GM18502 (cell line): ENCODE data around the gene MARCHF10.
A peak's percentile ranks its signal among the peaks of the same experiment; 100 is the strongest.

ENCODE experiments used
- ATAC-seq: cut with Tn5 transposase; IDR thresholded peaks from one replicate; pipeline ENCODE4 v1.9.1; 2021; ENCODE audit warnings: mild to moderate bottlenecking; ENCODE audit not compliant: unreplicated experiment, poor library complexity

The MARCHF10 gene

GRCh38 chr17:62666061-62666800 is 141.9 kb downstream of the MARCHF10 start:
- no peak for ATAC-seq

- ATAC-seq = no peak
These were observed 142.5 kb downstream of the MARCHF10 start for GRCh38 chr17:62665599-62665998.

DNA sequence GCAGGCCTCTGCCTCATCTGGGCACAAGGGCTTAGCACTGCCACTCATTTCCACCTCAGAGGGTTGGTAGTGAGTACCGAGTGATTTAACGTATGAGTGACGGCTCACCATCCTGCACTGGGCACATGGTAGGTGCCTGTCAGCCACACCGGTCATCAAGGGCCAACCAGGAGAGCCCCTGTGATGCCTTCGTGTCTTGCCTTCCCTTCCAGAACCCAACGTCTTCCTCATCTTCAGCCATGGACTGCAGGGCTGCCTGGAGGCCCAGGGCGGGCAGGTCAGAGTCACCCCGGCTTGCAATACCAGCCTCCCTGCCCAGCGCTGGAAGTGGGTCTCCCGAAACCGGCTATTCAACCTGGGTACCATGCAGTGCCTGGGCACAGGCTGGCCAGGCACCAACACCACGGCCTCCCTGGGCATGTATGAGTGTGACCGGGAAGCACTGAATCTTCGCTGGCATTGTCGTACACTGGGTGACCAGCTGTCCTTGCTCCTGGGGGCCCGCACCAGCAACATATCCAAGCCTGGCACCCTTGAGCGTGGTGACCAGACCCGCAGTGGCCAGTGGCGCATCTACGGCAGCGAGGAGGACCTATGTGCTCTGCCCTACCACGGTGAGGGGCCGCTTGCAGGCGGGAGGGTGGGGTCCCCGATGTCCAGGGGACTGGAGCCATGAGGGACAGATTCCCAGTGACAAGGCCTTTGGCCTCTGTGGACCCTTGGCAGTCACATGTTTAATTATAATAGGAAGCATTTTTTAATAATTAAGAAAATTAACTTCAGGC is 143.6 kb downstream of the MARCHF10 start:
- ATAC-seq = no peak

DNA sequence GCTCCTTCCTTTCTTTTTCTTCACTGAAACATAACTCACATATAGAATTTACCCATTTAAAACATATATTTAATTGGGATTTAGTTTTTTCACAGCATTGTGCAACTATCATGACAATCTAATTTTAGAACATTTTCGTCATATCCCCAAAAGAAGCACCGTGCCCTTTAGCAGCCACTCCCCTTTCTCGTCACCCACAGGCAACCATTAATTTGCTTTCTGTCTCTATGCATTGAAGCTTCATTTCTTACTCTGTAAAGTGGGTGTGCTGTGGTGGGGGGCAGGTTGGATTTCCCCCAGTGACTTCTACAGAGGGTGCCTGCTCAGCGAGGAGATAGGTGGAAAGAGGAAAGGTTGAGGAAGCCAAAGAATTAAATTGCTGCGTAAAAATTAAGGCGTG is 144.8 kb downstream of the MARCHF10 start:
- ATAC-seq = no peak

GRCh38 chr17:62662855-62663254 is 145.3 kb downstream of the MARCHF10 start:
- ATAC-seq = no peak

GRCh38 chr17:62661337-62661736 is 146.8 kb downstream of the MARCHF10 start:
- no peak for ATAC-seq

DNA sequence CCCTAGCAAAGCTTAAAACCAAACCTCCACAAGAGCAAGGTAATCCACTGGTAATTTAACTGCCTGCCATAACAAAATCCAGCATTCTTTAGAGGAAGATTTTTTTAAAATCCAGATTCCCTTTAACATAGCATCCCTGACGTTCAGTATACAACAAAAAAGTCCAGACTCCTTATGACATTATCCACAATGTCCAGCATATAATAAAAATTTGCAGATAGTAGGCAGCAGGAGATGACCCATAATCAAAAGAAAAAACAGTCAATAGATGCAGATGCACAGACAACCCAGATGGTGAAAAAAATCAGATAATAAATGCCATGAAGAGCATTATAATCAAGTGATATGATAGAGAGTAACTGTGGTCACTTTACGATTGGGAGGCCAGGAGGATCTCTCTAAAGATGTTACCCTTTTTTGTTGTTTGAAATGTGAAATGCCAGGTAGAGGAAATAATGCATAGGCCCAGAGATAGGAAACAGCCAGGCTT is 147.4 kb downstream of the MARCHF10 start:
- ATAC-seq = no peak

GRCh38 chr17:62658136-62658920 is 149.8 kb downstream of the MARCHF10 start:
- no peak for ATAC-seq

GRCh38 chr17:62657690-62658089 is 150.4 kb downstream of the MARCHF10 start:
- no peak for ATAC-seq

DNA sequence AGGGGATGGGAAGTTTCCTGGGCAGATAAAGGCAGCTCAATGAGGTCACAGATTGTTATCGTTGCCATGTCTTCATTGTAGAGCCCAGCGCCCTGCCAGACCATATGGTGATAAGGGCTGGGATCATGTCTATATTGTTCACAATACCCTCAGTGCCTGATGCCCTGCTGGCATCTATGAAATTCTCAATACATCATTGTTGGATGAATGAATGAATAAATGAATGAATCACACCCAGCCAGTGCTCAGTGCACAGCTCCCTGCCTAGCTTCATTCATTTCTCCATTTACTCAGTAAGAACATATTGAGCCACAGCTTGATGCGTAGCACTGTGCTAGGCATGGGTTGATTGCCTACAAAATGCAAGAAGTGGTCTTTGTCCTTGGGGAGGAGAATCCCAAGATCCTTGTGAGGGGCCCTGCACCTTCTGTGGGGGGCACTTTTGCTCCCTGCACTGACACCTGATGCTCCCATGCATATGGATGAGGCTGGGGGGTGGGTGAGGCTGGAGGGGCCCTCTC is 150.9 kb downstream of the MARCHF10 start:
- no peak for ATAC-seq

GRCh38 chr17:62656446-62656845 is 151.7 kb downstream of the MARCHF10 start:
- ATAC-seq = no peak

DNA sequence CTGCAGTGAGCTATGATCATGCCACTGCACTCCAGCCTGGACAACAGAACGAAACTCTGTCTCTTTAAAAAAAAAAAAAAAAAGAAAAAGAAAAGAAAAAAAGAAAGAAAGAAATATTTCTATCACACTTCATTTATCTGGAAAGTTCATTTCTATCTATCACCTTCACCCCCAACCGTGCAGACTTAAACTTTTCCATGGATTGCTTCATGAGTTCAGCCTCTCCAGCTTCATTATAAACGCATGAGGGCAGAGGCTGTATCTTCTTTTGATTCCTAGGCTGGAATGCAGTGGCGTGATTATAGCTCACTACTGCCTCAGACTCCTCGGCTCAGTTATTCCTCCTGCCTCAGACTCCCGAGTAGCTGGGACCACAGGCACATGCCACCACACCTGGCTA is 152.5 kb downstream of the MARCHF10 start:
- no peak for ATAC-seq

GRCh38 chr17:62653826-62654761 is 154.0 kb downstream of the MARCHF10 start:
- ATAC-seq = no peak

DNA sequence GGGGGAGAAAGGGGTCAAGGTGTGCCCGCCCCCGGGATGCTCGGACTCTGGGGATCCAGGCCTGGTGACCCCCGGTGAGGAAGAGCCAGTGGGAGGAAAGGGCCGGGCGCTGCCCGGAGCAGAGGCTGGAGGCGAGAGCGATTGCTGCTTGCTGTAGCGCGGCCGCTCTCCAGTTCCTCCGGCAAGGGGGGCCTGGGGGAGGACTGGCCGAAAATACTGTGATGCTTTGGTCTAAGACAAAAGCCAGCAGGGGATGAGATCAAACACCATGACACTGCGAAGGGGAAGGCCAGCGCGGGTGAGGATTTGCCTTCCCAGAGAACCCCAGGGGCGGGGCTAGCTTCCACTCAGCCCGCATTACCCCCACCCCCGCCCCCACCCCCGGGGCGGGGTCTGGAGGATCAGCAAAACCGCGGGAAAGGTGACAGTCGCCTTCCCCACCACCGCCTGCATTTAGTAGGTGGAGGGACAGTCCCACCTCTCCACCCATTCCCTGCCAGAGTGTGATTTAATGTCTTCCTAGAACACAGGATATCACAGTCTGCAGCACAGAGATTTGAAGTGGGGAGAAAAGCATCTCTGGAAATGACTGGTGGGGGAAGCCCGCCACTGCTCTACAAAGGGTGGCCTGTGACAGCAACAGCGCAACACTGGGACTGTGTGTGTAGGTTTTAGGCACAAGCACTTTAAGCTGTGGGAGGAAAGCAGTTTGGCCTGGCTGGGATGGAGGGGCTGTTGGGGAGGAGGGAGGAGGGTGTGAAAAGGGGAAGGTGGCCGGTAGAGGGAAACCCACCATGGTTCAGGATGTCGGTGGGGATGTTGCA is 154.9 kb downstream of the MARCHF10 start:
- peak; percentile 90 for ATAC-seq

DNA sequence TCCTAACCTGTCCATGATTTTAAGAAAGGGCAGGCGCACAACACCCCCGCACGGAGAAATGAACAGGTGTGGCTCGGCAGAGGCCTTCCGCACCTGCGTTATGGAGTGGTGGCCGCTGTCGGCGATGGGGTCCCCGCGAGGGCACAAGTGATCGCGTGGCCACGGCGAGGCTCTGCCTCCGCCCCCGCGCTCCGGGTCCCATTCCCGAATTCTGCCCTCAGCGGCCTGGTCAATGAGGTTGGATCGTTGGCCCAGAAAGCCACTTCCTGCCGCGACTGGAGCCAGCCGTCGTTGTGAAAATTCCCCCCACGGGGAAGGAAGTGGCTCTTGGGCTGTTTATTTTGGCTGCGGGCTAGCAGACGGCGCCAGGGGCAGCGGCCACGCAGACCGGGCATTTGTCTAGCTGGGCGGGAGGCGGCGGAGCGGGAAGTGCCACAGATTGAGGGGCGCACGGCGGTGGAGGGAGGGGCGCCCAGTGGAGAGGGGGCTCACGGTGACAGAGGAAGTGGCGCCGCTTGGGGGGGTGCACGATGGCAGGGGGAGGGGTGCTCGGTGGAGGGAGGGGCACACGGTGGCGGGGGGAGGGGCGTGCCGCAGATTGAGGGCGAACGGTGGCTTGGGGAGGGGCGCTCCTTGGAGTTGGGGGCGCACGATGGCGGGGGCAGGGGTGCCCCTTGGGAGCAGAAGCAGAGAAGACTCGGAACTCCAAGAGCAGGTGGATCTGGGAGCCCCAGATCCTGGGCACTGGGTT is 155.7 kb downstream of the MARCHF10 start:
- ATAC-seq = no peak
